OCI-LY3 (cell line): ENCODE results near the gene TGFB1.

Experiments used
- EZH2phosphoT487 ChIP-seq: fragments of 200-600 bp; shearing (Covaris generic); IDR thresholded peaks from 2 replicates; pipeline ENCODE4 v1.6.1; 2018; ENCODE audit warnings: antibody characterized with exemption, mixed run types, low read depth
- TF ChIP-seq, protein P1 (sequence below): fragments of 200-600, 300-600 bp; sonication (generic); IDR thresholded peaks from 2 replicates; pipeline ENCODE4 v1.5.1; 2014; ENCODE audit warnings: antibody characterized with exemption, low read length, low read depth

DNA sequence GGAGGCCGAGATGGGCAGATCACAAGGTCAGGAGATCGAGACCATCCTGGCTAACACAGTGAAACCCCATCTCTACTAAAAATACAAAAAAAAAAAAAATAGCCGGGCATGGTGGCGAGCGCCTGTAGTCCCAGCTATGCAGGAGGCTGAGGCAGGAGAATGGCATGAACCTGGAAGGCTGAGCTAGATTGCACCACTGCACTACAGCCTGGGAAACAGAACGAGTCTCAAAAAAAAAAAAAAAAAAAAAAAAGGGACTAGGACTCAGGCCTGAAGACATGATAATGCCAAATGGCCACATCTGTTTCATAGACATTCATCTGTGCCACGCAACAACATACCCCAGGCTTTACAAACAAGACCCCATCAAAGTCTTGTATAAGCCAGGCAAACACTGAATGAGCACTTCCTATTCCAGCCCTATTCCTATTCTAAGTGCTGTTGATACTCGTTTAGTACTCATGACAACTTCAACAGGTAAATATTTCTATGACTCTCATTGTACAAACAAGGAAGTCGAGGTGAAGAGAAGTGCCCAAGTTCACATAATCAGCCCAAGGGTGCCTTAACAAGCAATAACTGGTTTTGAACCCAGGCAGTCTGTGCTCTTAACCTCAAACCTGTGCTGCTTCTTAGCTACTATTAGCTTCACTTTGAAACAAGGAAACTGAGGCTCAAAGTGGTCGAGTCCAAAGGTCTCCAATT lies 8.6 kb upstream of the TGFB1 start:
- TF ChIP-seq, protein P1, sequence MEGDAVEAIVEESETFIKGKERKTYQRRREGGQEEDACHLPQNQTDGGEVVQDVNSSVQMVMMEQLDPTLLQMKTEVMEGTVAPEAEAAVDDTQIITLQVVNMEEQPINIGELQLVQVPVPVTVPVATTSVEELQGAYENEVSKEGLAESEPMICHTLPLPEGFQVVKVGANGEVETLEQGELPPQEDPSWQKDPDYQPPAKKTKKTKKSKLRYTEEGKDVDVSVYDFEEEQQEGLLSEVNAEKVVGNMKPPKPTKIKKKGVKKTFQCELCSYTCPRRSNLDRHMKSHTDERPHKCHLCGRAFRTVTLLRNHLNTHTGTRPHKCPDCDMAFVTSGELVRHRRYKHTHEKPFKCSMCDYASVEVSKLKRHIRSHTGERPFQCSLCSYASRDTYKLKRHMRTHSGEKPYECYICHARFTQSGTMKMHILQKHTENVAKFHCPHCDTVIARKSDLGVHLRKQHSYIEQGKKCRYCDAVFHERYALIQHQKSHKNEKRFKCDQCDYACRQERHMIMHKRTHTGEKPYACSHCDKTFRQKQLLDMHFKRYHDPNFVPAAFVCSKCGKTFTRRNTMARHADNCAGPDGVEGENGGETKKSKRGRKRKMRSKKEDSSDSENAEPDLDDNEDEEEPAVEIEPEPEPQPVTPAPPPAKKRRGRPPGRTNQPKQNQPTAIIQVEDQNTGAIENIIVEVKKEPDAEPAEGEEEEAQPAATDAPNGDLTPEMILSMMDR, result no peak
- TF ChIP-seq EZH2phosphoT487, result no peak
